GM06990 (cell line): ENCODE results near the gene POU6F1.

Source experiments
- DNase-seq: peaks from one replicate; pipeline ENCODE4 v3.0.0-alpha.2; 2011; ENCODE audit not compliant: insufficient read length; ENCODE audit errors: extremely low read depth
- H3K27me3 ChIP-seq: replicated peaks from 2 replicates; pipeline ENCODE4 v1.6.0; 2011; ENCODE audit warnings: low read length; ENCODE audit not compliant: control insufficient read depth, insufficient read depth
- H3K36me3 ChIP-seq: 2 replicates; pipeline ENCODE4 v1.5.1; 2011; ENCODE audit warnings: low read length; ENCODE audit not compliant: control insufficient read depth, insufficient read depth
- H3K4me3 ChIP-seq: replicated peaks from 2 replicates; pipeline ENCODE4 v1.5.1; 2011; ENCODE audit warnings: low read depth, mild to moderate bottlenecking, control low read depth, low read length
- TF ChIP-seq, protein P1 (sequence below): IDR thresholded peaks from 2 replicates; pipeline ENCODE4 v1.5.1; 2011; ENCODE audit warnings: low read length, control low read depth, mild to moderate bottlenecking, inconsistent platforms; ENCODE audit not compliant: insufficient read depth, poor library complexity, severe bottlenecking

The POU6F1 gene

GRCh38 chr12:51150777-51151176 lies 67.1 kb downstream of the POU6F1 start:
- Histone ChIP-seq H3K4me3 (no peak overlapping the region), H3K27me3 (no peaks in the 10 kb centered on the region), H3K36me3 (no peaks in the 10 kb centered on the region; the same call in 1 of the 2 replicates)
- DNase-seq: no peak
- TF ChIP-seq, protein P1, sequence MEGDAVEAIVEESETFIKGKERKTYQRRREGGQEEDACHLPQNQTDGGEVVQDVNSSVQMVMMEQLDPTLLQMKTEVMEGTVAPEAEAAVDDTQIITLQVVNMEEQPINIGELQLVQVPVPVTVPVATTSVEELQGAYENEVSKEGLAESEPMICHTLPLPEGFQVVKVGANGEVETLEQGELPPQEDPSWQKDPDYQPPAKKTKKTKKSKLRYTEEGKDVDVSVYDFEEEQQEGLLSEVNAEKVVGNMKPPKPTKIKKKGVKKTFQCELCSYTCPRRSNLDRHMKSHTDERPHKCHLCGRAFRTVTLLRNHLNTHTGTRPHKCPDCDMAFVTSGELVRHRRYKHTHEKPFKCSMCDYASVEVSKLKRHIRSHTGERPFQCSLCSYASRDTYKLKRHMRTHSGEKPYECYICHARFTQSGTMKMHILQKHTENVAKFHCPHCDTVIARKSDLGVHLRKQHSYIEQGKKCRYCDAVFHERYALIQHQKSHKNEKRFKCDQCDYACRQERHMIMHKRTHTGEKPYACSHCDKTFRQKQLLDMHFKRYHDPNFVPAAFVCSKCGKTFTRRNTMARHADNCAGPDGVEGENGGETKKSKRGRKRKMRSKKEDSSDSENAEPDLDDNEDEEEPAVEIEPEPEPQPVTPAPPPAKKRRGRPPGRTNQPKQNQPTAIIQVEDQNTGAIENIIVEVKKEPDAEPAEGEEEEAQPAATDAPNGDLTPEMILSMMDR: no peak

DNA sequence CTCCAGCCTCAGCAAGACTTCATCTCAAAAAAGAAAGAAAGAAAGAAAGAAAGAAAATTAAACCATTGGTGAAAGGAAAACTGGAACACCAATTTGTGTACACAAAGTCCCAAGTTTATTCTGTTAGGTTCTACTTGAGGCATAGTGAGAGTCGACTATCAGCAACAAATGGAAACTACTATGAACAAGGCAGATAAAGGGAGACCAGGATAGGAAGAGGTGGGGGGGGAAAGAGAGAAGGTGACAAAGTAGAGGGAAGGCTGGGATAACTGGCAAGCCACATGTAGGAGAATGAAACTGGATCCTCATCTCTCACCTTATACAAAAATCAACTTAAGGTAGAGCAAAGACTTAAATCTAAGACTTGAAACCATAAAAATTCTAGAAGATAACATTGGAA lies 70.6 kb downstream of the POU6F1 start:
- Histone ChIP-seq H3K36me3 (no peaks in the 10 kb centered on the region; the same call in none of the 2 replicates), H3K4me3 (no peak overlapping the region), H3K27me3 (no peaks in the 10 kb centered on the region)
- TF ChIP-seq, protein P1: no peak
- no peak for DNase-seq

- TF ChIP-seq, protein P1: no peak
- H3K4me3 ChIP-seq: no peak overlapping the region
- H3K36me3 ChIP-seq: peaks cover 2% of the 10 kb centered on the region
- DNase-seq: no peak
- no peaks in the 10 kb centered on the region for H3K27me3 ChIP-seq
Measured at GRCh38 chr12:51139292-51139844, 78.5 kb downstream of the POU6F1 start.
